Body of pancreas (tissue), 4 donors: Measurements from ENCODE around the gene SPATA6. TPM values are rescaled to one million over a fixed set of nuclear protein-coding genes. Genes with fewer than 3 reads are reported as not detected.

ENCODE experiments used
- ATAC-seq: fragments of 150-250 bp; one replicate; pipeline ENCODE4 v1.9.1; 2016
- DNase-seq, 4 donors: peaks; one replicate each; pipeline ENCODE4 v3.0.0-alpha.2; 2019
- H3K27ac ChIP-seq, 4 donors: fragments of 200-600 bp; sonication (generic); 1 replicate in 3 of 4; 2 replicates in 1 of 4; pipeline versions ENCODE4 v1.5.1 to v1.6.1; 2016 to 2019; ENCODE audit warnings: mild to moderate bottlenecking in 1 of 4, mixed read lengths in 1 of 4, moderate library complexity in 1 of 4
- H3K27me3 ChIP-seq, 2 donors: fragments of 200-600 bp; sonication (generic); one replicate each; pipeline ENCODE4 v1.6.0; 2016; ENCODE audit warnings: mild to moderate bottlenecking in 1 of 2
- H3K36me3 ChIP-seq, 2 donors: fragments of 200-600 bp; sonication (generic); replicated peaks in 1 of 2; 2 replicates each; pipeline ENCODE4 v1.5.1; 2016; ENCODE audit warnings: low read depth in 2 of 2; ENCODE audit not compliant: insufficient read depth in 1 of 2
- H3K4me1 ChIP-seq: fragments of 200-600 bp; sonication (generic); one replicate; pipeline ENCODE4 v1.6.0; 2016
- H3K4me3 ChIP-seq, 2 donors: fragments of 200-600 bp; sonication (generic); 1 replicate in 1 of 2; 2 replicates in 1 of 2; pipeline ENCODE4 v1.5.1; 2016 to 2019
- H3K9me3 ChIP-seq, 3 donors: fragments of 200-600 bp; sonication (generic); 1 replicate in 2 of 3; 2 replicates in 1 of 3; pipeline ENCODE4 v1.5.1; 2016
- CTCF ChIP-seq, 7 experiments: fragments of 450-650 bp in 4 of 7; fragments of 200-600 bp in 3 of 7; sonication (generic) in 3 of 7; IDR thresholded peaks; one replicate each; pipeline ENCODE4 v1.5.1; 2016 to 2019; ENCODE audit warnings: antibody characterized with exemption in 7 of 7
- POLR2A ChIP-seq, 3 donors: fragments of 450-650 bp; IDR thresholded peaks; one replicate each; pipeline ENCODE4 v1.6.1; 2016; ENCODE audit warnings: antibody characterized with exemption in 3 of 3, mild to moderate bottlenecking in 2 of 3
- WGBS, 2 donors: methylation state at CpG; one replicate each; pipeline ENCODE4 v1.1.5; 2017; 5-methylcytosine and 5-hydroxymethylcytosine counted together
- intact Hi-C: fragments of 100-400 bp; cut with DNase I; formaldehyde crosslinking; loops from one replicate; pipeline ENCODE4 v1.15.1; 2023
- total RNA-seq, 2 donors: library from RNA; depleted of rRNA; stranded (reverse); fragments of >200 nt; gene quantifications; one replicate each; pipeline ENCODE4 v1.1.0, GENCODE V29; 2016

Gene SPATA6
- total RNA-seq, 2 donors from 2014 or later: 5.3 to 15.8 TPM

- H3K27ac ChIP-seq: no peak overlapping the region
Observed at GRCh38 chr1:48341221-48341620, 130.8 kb downstream of the SPATA6 start.

GRCh38 chr1:48338257-48338656 lies 133.7 kb downstream of the SPATA6 start:
- DNase-seq (no peak), ATAC-seq (no peak)
- Histone ChIP-seq H3K9me3 (peaks cover 0 to 3% (median 0%) of the 10 kb centered on the region in 3 donors), H3K36me3 (no peaks in the 10 kb centered on the region), H3K27ac (no peak overlapping the region), H3K4me1 (no peaks in the 10 kb centered on the region), H3K27me3 (no peaks in the 10 kb centered on the region), H3K4me3 (no peak overlapping the region)
- 54 to 67% methylated on average over 4 of the region's 4 CpGs for WGBS, 2 donors
- no peak for TF ChIP-seq POLR2A (IDR thresholded peaks at IDR 0.05)
- no peak for TF ChIP-seq CTCF (IDR thresholded peaks at IDR 0.05)
- intact Hi-C loops: no loop called here

More at GRCh38 chr1:48341221-48341620, 130.8 kb downstream of the SPATA6 start:
- ATAC-seq (no peak), DNase-seq (no peak)
- Histone ChIP-seq H3K27me3 (no peaks in the 10 kb centered on the region), H3K9me3 (no peaks in the 10 kb centered on the region), H3K4me3 (no peak overlapping the region), H3K36me3 (no peaks in the 10 kb centered on the region), H3K4me1 (no peaks in the 10 kb centered on the region)
- TF ChIP-seq POLR2A (IDR thresholded peaks at IDR 0.05) (no peak), CTCF (IDR thresholded peaks at IDR 0.05) (no peak)
- intact Hi-C loops: no loop called here
- 90 to 96% methylated on average over 3 of the region's 3 CpGs for WGBS, 2 donors

GRCh38 chr1:48333316-48333715 lies 138.7 kb downstream of the SPATA6 start:
- Histone ChIP-seq H3K4me3 (no peak overlapping the region), H3K27me3 (no peaks in the 10 kb centered on the region), H3K9me3 (peaks cover 0 to 13% (median 0%) of the 10 kb centered on the region in 3 donors), H3K4me1 (no peaks in the 10 kb centered on the region), H3K36me3 (no peaks in the 10 kb centered on the region), H3K27ac (no peak overlapping the region)
- WGBS, 2 donors: 44 to 46% methylated on average over 2 of the region's 2 CpGs
- DNase-seq (no peak), ATAC-seq (no peak)
- intact Hi-C loops: no loop called here
- TF ChIP-seq CTCF (IDR thresholded peaks at IDR 0.05): no peak

GRCh38 chr1:48332115-48332514 lies 139.9 kb downstream of the SPATA6 start:
- TF ChIP-seq CTCF (IDR thresholded peaks at IDR 0.05) (no peak), POLR2A (IDR thresholded peaks at IDR 0.05) (no peak)
- peaks cover 0 to 13% (median 0%) of the 10 kb centered on the region in 3 donors for H3K9me3 ChIP-seq
- ATAC-seq (no peak), DNase-seq (no peak)
- no peak overlapping the region for H3K4me3 ChIP-seq
- 73 to 83% methylated on average over 2 of the region's 2 CpGs for WGBS, 2 donors
- intact Hi-C loops: no loop called here
- no peaks in the 10 kb centered on the region for H3K36me3 ChIP-seq
- no peak overlapping the region for H3K27ac ChIP-seq
- no peaks in the 10 kb centered on the region for H3K27me3 ChIP-seq
- H3K4me1 ChIP-seq: no peaks in the 10 kb centered on the region

- Histone ChIP-seq H3K27ac (no peak overlapping the region), H3K4me1 (no peaks in the 10 kb centered on the region), H3K27me3 (no peaks in the 10 kb centered on the region), H3K4me3 (no peak overlapping the region), H3K9me3 (peaks cover 0 to 13% (median 0%) of the 10 kb centered on the region in 3 donors), H3K36me3 (peaks cover 0 to 2% of the 10 kb centered on the region in 2 donors)
- WGBS, 2 donors: 97% methylated on average over 2 of the region's 2 CpGs; no CpG with 5 or more reads in 1 of the 2 donors
- TF ChIP-seq POLR2A (IDR thresholded peaks at IDR 0.05) (no peak), CTCF (IDR thresholded peaks at IDR 0.05) (no peak)
- intact Hi-C loops: no loop called here
- DNase-seq (no peak), ATAC-seq (no peak)
Observed at GRCh38 chr1:48329905-48330304, 142.1 kb downstream of the SPATA6 start.
